HCT116 (cell line): ENCODE measurements around the gene BRSK2. TPM values are rescaled to one million over a fixed set of nuclear protein-coding genes. Genes with fewer than 3 reads are reported as not detected.
"Not testable (repeated sequence)": the region's sequence is repeated elsewhere in the genome, so short reads cannot be mapped to it uniquely, and the experiment has no call there.

Experiments used
- ATAC-seq: fragments of 200-7000 bp; cut with Tn5 transposase; 2 replicates; pipeline ENCODE4 v1.9.1; 2020; ENCODE audit warnings: mild to moderate bottlenecking, moderate library complexity
- BruUV-seq: library from RNA; stranded (reverse); fragments of 400-500 nt; replicated peaks from 2 replicates; lab custom pipeline; 2021; lab: Mats Ljungman, UMichigan
- CTCF ChIA-PET: fragments of 300-600 bp; sonication (Branson Sonifier 250); formaldehyde crosslinking; loops from one replicate; lab custom pipeline; 2021; ENCODE audit warnings: antibody characterized with exemption; lab: Charles Lee
- POLR2A ChIA-PET: fragments of 300-600, 350-600 bp; sonication (Branson Sonifier 250); formaldehyde crosslinking; loops from one replicate; lab custom pipeline; 2021; ENCODE audit warnings: antibody characterized with exemption; lab: Charles Lee
- RAD21 ChIA-PET, 2 experiments: fragments of 300-600 bp; sonication (Branson Sonifier 250); formaldehyde crosslinking; loops; one replicate each; lab custom pipeline; 2023; ENCODE audit warnings: low total read pairs in 2 of 2; ENCODE audit not compliant: uncharacterized antibody in 2 of 2, unreplicated experiment in 2 of 2, low non-redundant PET in 1 of 2; lab: Charles Lee
- DNase-seq: peaks from one replicate; pipeline ENCODE4 v3.0.0-alpha.2; 2010; ENCODE audit warnings: low read depth, low spot score
- H2AFZ ChIP-seq: fragments of 200-600 bp; shearing (Covaris generic), sonication (generic); 2 replicates; pipeline ENCODE4 v1.6.1; 2017; ENCODE audit warnings: low read depth, mixed run types, mixed read lengths, antibody characterized with exemption, low read length; ENCODE audit not compliant: poor library complexity, severe bottlenecking
- H3K27ac ChIP-seq: 2 replicates; pipeline ENCODE4 v1.5.1; 2012; ENCODE audit warnings: low read depth, low read length
- H3K27me3 ChIP-seq: fragments of 200-600 bp; sonication (generic); 2 replicates; pipeline ENCODE4 v1.6.1; 2016; ENCODE audit warnings: mixed run types, low read length, mixed read lengths; ENCODE audit not compliant: insufficient read depth
- H3K36me3 ChIP-seq, 2 experiments: fragments of 200-500 bp in 1 of 2; fragments of 200-600 bp in 1 of 2; sonication (Bioruptor generic) in 1 of 2; sonication (generic) in 1 of 2; 2 replicates each; pipeline versions ENCODE4 v1.5.1 to v1.6.1; 2014 to 2016; ENCODE audit warnings: low read length in 2 of 2, inconsistent platforms in 1 of 2, mixed read lengths in 1 of 2, mixed run types in 1 of 2; ENCODE audit not compliant: insufficient read depth in 2 of 2, control insufficient read depth in 1 of 2
- H3K4me1 ChIP-seq, 2 experiments: fragments of 200-600 bp in 1 of 2; sonication (generic) in 1 of 2; 2 replicates each; pipeline versions ENCODE4 v1.5.1 to v1.6.1; 2012 to 2017; ENCODE audit warnings: low read length in 2 of 2, inconsistent platforms in 1 of 2, mild to moderate bottlenecking in 1 of 2, mixed read lengths in 1 of 2, mixed run types in 1 of 2, moderate library complexity in 1 of 2; ENCODE audit not compliant: insufficient read depth in 2 of 2, control insufficient read depth in 1 of 2
- H3K4me2 ChIP-seq: fragments of 200-600 bp; sonication (generic); 2 replicates; pipeline ENCODE4 v1.6.1; 2017; ENCODE audit warnings: mixed run types, low read length, mixed read lengths
- H3K4me3 ChIP-seq, 2 experiments: fragments of 200-600 bp in 1 of 2; sonication (generic) in 1 of 2; replicated peaks in 1 of 2; 2 replicates each; pipeline ENCODE4 v1.5.1; 2011 to 2016; ENCODE audit warnings: low read length in 2 of 2, control low read depth in 1 of 2, low read depth in 1 of 2, mild to moderate bottlenecking in 1 of 2, mixed read lengths in 1 of 2, mixed run types in 1 of 2
- H3K79me2 ChIP-seq: fragments of 200-600 bp; sonication (generic); 2 replicates; pipeline ENCODE4 v1.6.1; 2017; ENCODE audit warnings: mild to moderate bottlenecking, mixed run types, low read length, moderate library complexity, mixed read lengths; ENCODE audit not compliant: insufficient read depth
- H3K9ac ChIP-seq: fragments of 200-600 bp; sonication (generic); 2 replicates; pipeline ENCODE4 v1.6.1; 2016; ENCODE audit warnings: low read length, mixed read lengths
- H3K9me2 ChIP-seq: fragments of 200-600 bp; sonication (generic), shearing (Covaris generic); 2 replicates; pipeline ENCODE4 v1.6.1; 2017; ENCODE audit warnings: mixed run types, mild to moderate bottlenecking, moderate library complexity; ENCODE audit not compliant: insufficient read depth
- H3K9me3 ChIP-seq, 2 experiments: fragments of 200-500 bp in 1 of 2; fragments of 200-600 bp in 1 of 2; sonication (Bioruptor generic) in 1 of 2; sonication (generic) in 1 of 2; 2 replicates each; pipeline ENCODE4 v1.6.1; 2014 to 2017; ENCODE audit warnings: low read length in 2 of 2, mixed read lengths in 2 of 2, inconsistent platforms in 1 of 2, low read depth in 1 of 2, mild to moderate bottlenecking in 1 of 2, mixed run types in 1 of 2, moderate library complexity in 1 of 2; ENCODE audit not compliant: control insufficient read depth in 1 of 2, insufficient read depth in 1 of 2
- H4K20me1 ChIP-seq: fragments of 200-600 bp; sonication (generic), shearing (Covaris generic); 2 replicates; pipeline ENCODE4 v1.6.1; 2017; ENCODE audit warnings: mixed run types, mild to moderate bottlenecking, moderate library complexity; ENCODE audit not compliant: insufficient read depth
- ATF3 ChIP-seq: IDR thresholded peaks from 2 replicates; pipeline ENCODE4 v1.6.1; 2012
- CEBPB ChIP-seq: IDR thresholded peaks from 2 replicates; pipeline ENCODE4 v1.6.1; 2012; ENCODE audit warnings: low read depth
- ELF1 ChIP-seq: IDR thresholded peaks from 2 replicates; pipeline ENCODE4 v1.6.1; 2012; ENCODE audit warnings: low read depth, borderline replicate concordance
- EZH2phosphoT487 ChIP-seq: fragments of 200-600 bp; IDR thresholded peaks from 2 replicates; pipeline ENCODE4 v1.6.1; 2018; ENCODE audit warnings: antibody characterized with exemption, borderline replicate concordance
- FOSL1 ChIP-seq: IDR thresholded peaks from 2 replicates; pipeline ENCODE4 v1.6.1; 2012; ENCODE audit warnings: low read depth
- MAX ChIP-seq: IDR thresholded peaks from 2 replicates; pipeline ENCODE4 v1.6.1; 2012
- POLR2AphosphoS5 ChIP-seq: IDR thresholded peaks from 2 replicates; pipeline ENCODE4 v1.6.1; 2011; ENCODE audit warnings: mild to moderate bottlenecking, low read depth, low read length, moderate library complexity
- REST ChIP-seq: IDR thresholded peaks from 2 replicates; pipeline ENCODE4 v1.6.1; 2012; ENCODE audit warnings: low read depth
- SP1 ChIP-seq: IDR thresholded peaks from 2 replicates; pipeline ENCODE4 v1.6.1; 2012; ENCODE audit warnings: low read depth
- SRF ChIP-seq: IDR thresholded peaks from 2 replicates; pipeline ENCODE4 v1.6.1; 2012; ENCODE audit warnings: low read depth
- ZBTB33 ChIP-seq: IDR thresholded peaks from 2 replicates; pipeline ENCODE4 v1.6.1; 2011; ENCODE audit warnings: mild to moderate bottlenecking, low read length, moderate library complexity; ENCODE audit not compliant: insufficient replicate concordance; ENCODE audit errors: extremely low read depth
- ZNF274 ChIP-seq: fragments of 200-500 bp; sonication (Bioruptor generic); IDR thresholded peaks from 2 replicates; pipeline ENCODE4 v1.6.1; 2014; ENCODE audit warnings: mild to moderate bottlenecking, low read depth, low read length, inconsistent platforms
- intact Hi-C: fragments of 100-400 bp; cut with micrococcal nuclease; formaldehyde crosslinking; loops from 2 replicates; pipeline ENCODE4 v1.10.0; 2022
- total RNA-seq: library from RNA; stranded (reverse); gene quantifications from one replicate; pipeline ENCODE4 v1.2.1, GENCODE V29; 2021; ENCODE audit not compliant: unreplicated experiment

Gene BRSK2
- total RNA-seq, 1 experiment from 2014 or later, result 14.0 TPM

- ChIA-PET RAD21 (no interaction called here), CTCF (no interaction called here), POLR2A (no interaction called here)
- ATAC-seq (no peak), DNase-seq (no peak)
- Histone ChIP-seq H3K27me3 (no peaks in the 10 kb centered on the region), H3K9me3 (peaks cover 14 to 18% of the 10 kb centered on the region in 2 experiments; a peak in 2 of 4 replicates), H4K20me1 (no peaks in the 10 kb centered on the region), H3K4me3 (no peak overlapping the region), H3K9me2 (no peaks in the 10 kb centered on the region), H2AFZ (no peak overlapping the region), H3K4me2 (no peak overlapping the region), H3K36me3 (no peaks in the 10 kb centered on the region), H3K27ac (no peak overlapping the region), H3K9ac (no peak overlapping the region), H3K79me2 (no peaks in the 10 kb centered on the region), H3K4me1 (no peaks in the 10 kb centered on the region)
- intact Hi-C loops, result no loop called here
- no TSS peak for BruUV-seq
- no peak for TF ChIP-seq ZNF274
- no peak for TF ChIP-seq SP1
- no peak for TF ChIP-seq ATF3
- TF ChIP-seq CEBPB, result no peak
- TF ChIP-seq ZBTB33, result no peak
- no peak for TF ChIP-seq REST
- TF ChIP-seq EZH2phosphoT487, result no peak
- TF ChIP-seq POLR2AphosphoS5, result no peak
- no peak for TF ChIP-seq FOSL1
- no peak for TF ChIP-seq ELF1
- no peak for TF ChIP-seq SRF
- TF ChIP-seq MAX, result no peak
- TF ChIP-seq, all 23 proteins: peak for 0
Measured at GRCh38 chr11:1422981-1423380, 33.2 kb downstream of the BRSK2 start.

GRCh38 chr11:1423406-1423805 is 33.7 kb downstream of the BRSK2 start:
- ATAC-seq, BruUV-seq, CTCF ChIA-PET: not testable (repeated sequence)

More at GRCh38 chr11:1423406-1423805, 33.7 kb downstream of the BRSK2 start:
- POLR2A ChIA-PET, H3K27ac ChIP-seq, H3K9ac ChIP-seq, RAD21 ChIA-PET, H3K9me2 ChIP-seq, H3K27me3 ChIP-seq, H3K4me2 ChIP-seq, H3K79me2 ChIP-seq, H2AFZ ChIP-seq, H3K36me3 ChIP-seq, intact Hi-C loops, H3K4me1 ChIP-seq, DNase-seq, H4K20me1 ChIP-seq, H3K4me3 ChIP-seq: not testable (repeated sequence)
- peaks cover 10 to 16% of the 10 kb centered on the region in 2 experiments; a peak in 2 of 4 replicates for H3K9me3 ChIP-seq
